HepG2 (cell line): ENCODE data around the gene ZNF584. TPM values are rescaled to one million over a fixed set of nuclear protein-coding genes. Genes with fewer than 3 reads are reported as not detected.

Source experiments
- ARID3A ChIP-seq: IDR thresholded peaks from 2 replicates; pipeline ENCODE4 v1.6.1; 2012; ENCODE audit warnings: low read depth, low read length, improper control_type of control experiment
- ATRX ChIP-seq: sonication (generic); formaldehyde crosslinking; IDR thresholded peaks from 2 replicates; pipeline ENCODE4 v1.4.0; 2020; ENCODE audit warnings: missing genetic modification reagents, borderline replicate concordance
- BRCA1 ChIP-seq: sonication (generic); formaldehyde crosslinking; IDR thresholded peaks from 2 replicates; pipeline ENCODE4 v1.4.0; 2020; ENCODE audit warnings: missing genetic modification reagents
- FLYWCH1 ChIP-seq: sonication (generic); formaldehyde crosslinking; IDR thresholded peaks from 2 replicates; pipeline ENCODE4 v1.8.1; 2023; ENCODE audit warnings: mild to moderate bottlenecking, missing genetic modification reagents
- HNRNPK ChIP-seq: fragments of 200-400 bp; formaldehyde crosslinking; IDR thresholded peaks from 2 replicates; pipeline ENCODE4 v1.6.1; 2018; ENCODE audit warnings: low read length, low read depth, moderate library complexity, mild to moderate bottlenecking; ENCODE audit not compliant: poor library complexity, severe bottlenecking
- MBNL3 ChIP-seq: fragments of 250-450 bp; sonication (Bioruptor Pico); conservative IDR thresholded peaks from 2 replicates; pipeline ENCODE4 v1.8.0; 2022; ENCODE audit warnings: mild to moderate bottlenecking, inconsistent platforms
- MED1 ChIP-seq: sonication (generic); formaldehyde crosslinking; IDR thresholded peaks from 2 replicates; pipeline ENCODE4 v1.4.0; 2020; ENCODE audit warnings: missing genetic modification reagents
- RFX5 ChIP-seq: IDR thresholded peaks from 2 replicates; pipeline ENCODE4 v1.6.1; 2011; ENCODE audit warnings: low read depth, low read length, improper control_type of control experiment
- SALL1 ChIP-seq: sonication (generic); formaldehyde crosslinking; IDR thresholded peaks from 2 replicates; pipeline ENCODE4 v1.8.0; 2022; ENCODE audit warnings: mild to moderate bottlenecking, missing genetic modification reagents
- SNAPC2 ChIP-seq: sonication (generic); formaldehyde crosslinking; IDR thresholded peaks from 2 replicates; pipeline ENCODE4 v1.8.1; 2022; ENCODE audit warnings: mild to moderate bottlenecking, missing genetic modification reagents
- SP2 ChIP-seq: sonication (generic); formaldehyde crosslinking; IDR thresholded peaks from 2 replicates; pipeline ENCODE4 v1.5.1; 2020; ENCODE audit warnings: mild to moderate bottlenecking, missing genetic modification reagents
- SP5 ChIP-seq: IDR thresholded peaks from 2 replicates; pipeline ENCODE4 v1.6.1; 2016; ENCODE audit warnings: low read depth, borderline replicate concordance
- ZEB1 ChIP-seq: IDR thresholded peaks from 2 replicates; pipeline ENCODE4 v1.6.1; 2012; ENCODE audit warnings: mild to moderate bottlenecking, low read depth, inconsistent platforms; ENCODE audit not compliant: insufficient replicate concordance
- ZNF253 ChIP-seq: sonication (generic); formaldehyde crosslinking; IDR thresholded peaks from 2 replicates; pipeline ENCODE4 v1.8.0; 2022; ENCODE audit warnings: mild to moderate bottlenecking, missing genetic modification reagents, borderline replicate concordance
- ZNF282 ChIP-seq: fragments of 450-650 bp; IDR thresholded peaks from 2 replicates; pipeline ENCODE4 v1.6.1; 2018; ENCODE audit not compliant: partially characterized antibody
- ZNF567 ChIP-seq: sonication (generic); formaldehyde crosslinking; IDR thresholded peaks from 2 replicates; pipeline ENCODE4 v1.8.1; 2023; ENCODE audit warnings: mild to moderate bottlenecking, missing genetic modification reagents, borderline replicate concordance
- ZNF614 ChIP-seq: IDR thresholded peaks from 2 replicates; pipeline ENCODE4 v1.6.1; 2018; ENCODE audit warnings: missing biosample characterization, missing genetic modification reagents, inconsistent platforms, borderline replicate concordance
- ZNF879 ChIP-seq: sonication (generic); formaldehyde crosslinking; IDR thresholded peaks from 2 replicates; pipeline ENCODE4 v1.8.1; 2023; ENCODE audit warnings: missing genetic modification reagents
- polyA plus RNA-seq, 8 experiments: library from polyadenylated mRNA; depleted of rRNA in 3 of 8; stranded (reverse) in 7 of 8; unstranded in 1 of 8; fragments of >200 nt; fragmentation: Illumina TruSeq in 4 of 8; extraction: Trizol in 4 of 8; gene quantifications; 2 replicates each; pipeline versions ENCODE4 v1.2.1 to v1.2.3, GENCODE V29; 2011 to 2016; ENCODE audit warnings: low read depth in 4 of 8, missing spikeins in 1 of 8, mixed read lengths in 1 of 8; ENCODE audit not compliant: insufficient read depth in 1 of 8
- total RNA-seq, 5 experiments: library from RNA; depleted of rRNA; stranded (reverse); fragments of >200 nt; fragmentation: Illumina TruSeq; extraction: Trizol; gene quantifications; 2 replicates each; pipeline ENCODE4 v1.2.3, GENCODE V29; 2016; ENCODE audit warnings: low read depth in 1 of 5
- TF ChIP-seq, protein P1 (sequence below): sonication (generic); formaldehyde crosslinking; IDR thresholded peaks from 2 replicates; pipeline ENCODE4 v1.8.1; 2023; ENCODE audit warnings: missing genetic modification reagents, inconsistent platforms, borderline replicate concordance
- TF ChIP-seq, protein P2 (sequence below): sonication (generic); formaldehyde crosslinking; IDR thresholded peaks from 2 replicates; pipeline ENCODE4 v1.4.0; 2020; ENCODE audit warnings: low read depth, mild to moderate bottlenecking, missing genetic modification reagents
- TF ChIP-seq, protein P3 (sequence below): sonication (generic); formaldehyde crosslinking; IDR thresholded peaks from 2 replicates; pipeline ENCODE4 v1.4.0; 2020; ENCODE audit warnings: missing genetic modification reagents
- TF ChIP-seq, protein P4 (sequence below): sonication (generic); formaldehyde crosslinking; IDR thresholded peaks from 2 replicates; pipeline ENCODE4 v1.4.0; 2020; ENCODE audit warnings: missing genetic modification reagents; ENCODE audit errors: not compliant biosample characterization

Gene ZNF584
- total and polyA plus RNA-seq, 2 of the 13 experiments (the other 11 are each of a cell fraction or from before 2014, with no cell fraction given), result 2.4 to 7.0 TPM

DNA sequence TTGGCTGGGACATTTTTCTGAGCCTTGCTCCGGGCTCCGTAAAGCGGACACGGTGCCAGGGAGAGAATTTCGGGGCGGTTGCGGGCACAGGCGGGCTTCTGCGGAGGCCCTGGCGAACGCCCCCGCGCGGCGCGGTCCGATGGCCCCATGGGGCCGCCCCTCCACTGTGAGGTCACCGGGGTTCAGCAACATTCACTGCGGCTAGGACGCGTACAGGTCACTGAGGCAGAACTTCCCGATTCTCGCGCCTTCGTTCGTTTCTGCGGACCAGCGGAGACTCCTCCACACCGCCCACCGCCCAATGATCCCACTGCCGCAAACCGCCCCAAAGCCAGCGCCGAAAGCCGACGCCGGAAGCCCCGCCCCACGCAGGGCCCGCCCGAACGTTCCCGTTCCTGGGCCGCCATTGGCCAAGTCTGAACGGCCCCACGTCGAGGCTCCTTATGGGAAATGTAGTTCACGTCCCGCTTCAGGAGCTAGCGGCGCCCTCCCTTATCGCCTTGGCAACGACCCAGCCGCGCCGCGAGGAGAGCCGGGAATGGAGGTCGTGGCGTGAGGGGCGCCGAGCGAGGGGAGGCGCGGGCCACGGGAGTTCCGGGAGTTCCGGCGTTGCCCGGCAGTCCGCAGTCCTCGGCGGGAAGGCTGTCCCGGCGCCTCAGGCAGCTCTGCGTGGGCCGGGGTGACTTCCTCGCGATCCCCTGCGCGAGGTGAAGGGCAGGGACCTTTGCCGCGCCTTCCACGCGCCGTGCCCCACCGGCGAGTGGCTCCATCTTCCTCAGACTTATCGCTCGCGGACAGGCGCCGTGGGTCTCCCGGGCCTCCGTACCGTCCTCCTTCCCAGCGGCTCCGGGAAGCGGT is at the start of gene ZNF584 (continued):
- TF ChIP-seq ZNF614, result no peak; the same call in 1 of the 2 replicates
- TF ChIP-seq MBNL3 (CRISPR knock-in tag), result no peak
- TF ChIP-seq ARID3A, result no peak
- TF ChIP-seq HNRNPK, result peak; percentile 18
- TF ChIP-seq SALL1 (CRISPR knock-in tag), result peak; percentile 67
- TF ChIP-seq SP5, result no peak
- TF ChIP-seq, protein P1, sequence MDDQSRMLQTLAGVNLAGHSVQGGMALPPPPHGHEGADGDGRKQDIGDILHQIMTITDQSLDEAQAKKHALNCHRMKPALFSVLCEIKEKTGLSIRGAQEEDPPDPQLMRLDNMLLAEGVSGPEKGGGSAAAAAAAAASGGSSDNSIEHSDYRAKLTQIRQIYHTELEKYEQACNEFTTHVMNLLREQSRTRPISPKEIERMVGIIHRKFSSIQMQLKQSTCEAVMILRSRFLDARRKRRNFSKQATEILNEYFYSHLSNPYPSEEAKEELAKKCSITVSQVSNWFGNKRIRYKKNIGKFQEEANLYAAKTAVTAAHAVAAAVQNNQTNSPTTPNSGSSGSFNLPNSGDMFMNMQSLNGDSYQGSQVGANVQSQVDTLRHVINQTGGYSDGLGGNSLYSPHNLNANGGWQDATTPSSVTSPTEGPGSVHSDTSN, result no peak
- TF ChIP-seq, protein P2, sequence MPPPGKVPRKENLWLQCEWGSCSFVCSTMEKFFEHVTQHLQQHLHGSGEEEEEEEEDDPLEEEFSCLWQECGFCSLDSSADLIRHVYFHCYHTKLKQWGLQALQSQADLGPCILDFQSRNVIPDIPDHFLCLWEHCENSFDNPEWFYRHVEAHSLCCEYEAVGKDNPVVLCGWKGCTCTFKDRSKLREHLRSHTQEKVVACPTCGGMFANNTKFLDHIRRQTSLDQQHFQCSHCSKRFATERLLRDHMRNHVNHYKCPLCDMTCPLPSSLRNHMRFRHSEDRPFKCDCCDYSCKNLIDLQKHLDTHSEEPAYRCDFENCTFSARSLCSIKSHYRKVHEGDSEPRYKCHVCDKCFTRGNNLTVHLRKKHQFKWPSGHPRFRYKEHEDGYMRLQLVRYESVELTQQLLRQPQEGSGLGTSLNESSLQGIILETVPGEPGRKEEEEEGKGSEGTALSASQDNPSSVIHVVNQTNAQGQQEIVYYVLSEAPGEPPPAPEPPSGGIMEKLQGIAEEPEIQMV (CRISPR knock-in tag), result peak; percentile 61; the same call in 1 of the 2 replicates
- TF ChIP-seq MED1, result no peak; the same call in none of the 2 replicates
- no peak for TF ChIP-seq BRCA1 (CRISPR knock-in tag)
- TF ChIP-seq ZNF282, result no peak
- no peak for TF ChIP-seq ATRX
- TF ChIP-seq ZNF879, result no peak; the same call in 1 of the 2 replicates
- no peak for TF ChIP-seq RFX5
- TF ChIP-seq, protein P3, sequence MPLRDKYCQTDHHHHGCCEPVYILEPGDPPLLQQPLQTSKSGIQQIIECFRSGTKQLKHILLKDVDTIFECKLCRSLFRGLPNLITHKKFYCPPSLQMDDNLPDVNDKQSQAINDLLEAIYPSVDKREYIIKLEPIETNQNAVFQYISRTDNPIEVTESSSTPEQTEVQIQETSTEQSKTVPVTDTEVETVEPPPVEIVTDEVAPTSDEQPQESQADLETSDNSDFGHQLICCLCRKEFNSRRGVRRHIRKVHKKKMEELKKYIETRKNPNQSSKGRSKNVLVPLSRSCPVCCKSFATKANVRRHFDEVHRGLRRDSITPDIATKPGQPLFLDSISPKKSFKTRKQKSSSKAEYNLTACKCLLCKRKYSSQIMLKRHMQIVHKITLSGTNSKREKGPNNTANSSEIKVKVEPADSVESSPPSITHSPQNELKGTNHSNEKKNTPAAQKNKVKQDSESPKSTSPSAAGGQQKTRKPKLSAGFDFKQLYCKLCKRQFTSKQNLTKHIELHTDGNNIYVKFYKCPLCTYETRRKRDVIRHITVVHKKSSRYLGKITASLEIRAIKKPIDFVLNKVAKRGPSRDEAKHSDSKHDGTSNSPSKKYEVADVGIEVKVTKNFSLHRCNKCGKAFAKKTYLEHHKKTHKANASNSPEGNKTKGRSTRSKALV, result no peak
- no peak; the same call in 1 of the 2 replicates for TF ChIP-seq ZNF253 (CRISPR knock-in tag)
- 0 out of 2 replicates have a peak, but pooled peaks have one; percentile 55 for TF ChIP-seq FLYWCH1
- TF ChIP-seq ZNF567 (CRISPR knock-in tag), result peak; percentile 47; the same call in 1 of the 2 replicates
- TF ChIP-seq ZEB1, result no peak
- TF ChIP-seq SNAPC2 (CRISPR knock-in tag), result 0 out of 2 replicates have a peak, but pooled peaks have one; percentile 20
- TF ChIP-seq, protein P4, sequence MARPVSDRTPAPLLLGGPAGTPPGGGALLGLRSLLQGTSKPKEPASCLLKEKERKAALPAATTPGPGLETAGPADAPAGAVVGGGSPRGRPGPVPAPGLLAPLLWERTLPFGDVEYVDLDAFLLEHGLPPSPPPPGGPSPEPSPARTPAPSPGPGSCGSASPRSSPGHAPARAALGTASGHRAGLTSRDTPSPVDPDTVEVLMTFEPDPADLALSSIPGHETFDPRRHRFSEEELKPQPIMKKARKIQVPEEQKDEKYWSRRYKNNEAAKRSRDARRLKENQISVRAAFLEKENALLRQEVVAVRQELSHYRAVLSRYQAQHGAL (CRISPR knock-in tag), result no peak
- TF ChIP-seq SP2 (CRISPR knock-in tag), result peak; percentile 92
